T-helper 1 cell treated with Interleukin-12 subunit alpha and Interleukin-12 subunit beta and Interleukin-4 antibody, amounts not matched to agents 30 ng/mL and 1 ng/mL, for 36 hours (primary cell): ENCODE measurements around the gene PDILT. TPM values are rescaled to one million over a fixed set of nuclear protein-coding genes. Genes with fewer than 3 reads are reported as not detected.

Source experiments
- intact Hi-C: fragments of 100-400 bp; cut with micrococcal nuclease; formaldehyde crosslinking; loops from one replicate; pipeline ENCODE4 v1.15.1; 2024
- total RNA-seq: library from RNA; stranded (reverse); gene quantifications from 2 replicates; pipeline ENCODE4 v1.2.3, GENCODE V29; 2022

Gene PDILT
- total RNA-seq, 1 donor from 2014 or later: not detected

DNA sequence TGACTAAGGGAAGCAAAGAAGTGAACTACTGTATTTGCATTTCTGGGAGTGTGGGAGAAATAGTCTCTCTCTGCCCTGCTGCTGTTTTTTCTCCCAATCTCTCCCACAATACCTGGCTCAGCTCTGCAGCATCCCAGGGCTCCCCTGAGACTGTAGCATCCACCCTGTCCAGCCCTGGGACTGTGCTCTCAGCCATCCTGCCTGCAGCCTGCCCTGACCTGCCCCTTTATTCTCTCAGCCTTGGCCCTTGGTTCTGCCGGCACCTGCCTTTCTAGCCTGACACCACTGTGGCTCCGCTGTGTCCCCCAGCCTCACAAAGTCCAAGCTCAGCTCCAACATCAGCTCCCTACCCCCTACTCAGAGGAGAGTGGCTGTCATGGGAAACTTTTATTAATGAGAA is 1.9 kb downstream of the PDILT start:
- intact Hi-C loops: no loop called here

DNA sequence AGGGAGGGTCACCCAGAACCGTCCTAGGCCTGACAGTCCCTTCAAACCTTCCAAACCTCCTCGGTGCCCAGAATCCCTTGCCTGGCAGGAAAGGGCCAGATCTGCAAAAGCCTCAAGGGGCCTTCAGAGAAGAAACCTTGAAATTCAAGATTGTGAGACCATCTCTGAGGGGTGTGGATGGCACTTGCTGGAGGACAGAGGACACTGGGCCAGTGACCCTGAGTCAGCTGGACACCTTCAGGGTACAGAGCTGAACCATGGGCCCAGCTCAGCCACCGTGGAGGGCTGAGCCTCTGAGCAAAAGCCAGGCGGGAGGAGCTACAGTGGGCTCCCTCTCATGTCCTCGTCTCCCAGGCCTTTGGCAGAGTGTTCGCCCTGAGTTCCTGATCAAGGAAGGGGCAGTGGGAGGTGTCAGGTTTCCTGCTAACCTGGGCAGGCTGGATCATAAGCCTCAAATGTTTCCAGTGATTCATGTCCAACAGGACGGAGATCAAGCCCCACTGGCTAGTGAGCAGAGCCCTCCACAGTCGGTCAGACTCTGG is 3.0 kb downstream of the PDILT start:
- intact Hi-C loops: no loop called here

DNA sequence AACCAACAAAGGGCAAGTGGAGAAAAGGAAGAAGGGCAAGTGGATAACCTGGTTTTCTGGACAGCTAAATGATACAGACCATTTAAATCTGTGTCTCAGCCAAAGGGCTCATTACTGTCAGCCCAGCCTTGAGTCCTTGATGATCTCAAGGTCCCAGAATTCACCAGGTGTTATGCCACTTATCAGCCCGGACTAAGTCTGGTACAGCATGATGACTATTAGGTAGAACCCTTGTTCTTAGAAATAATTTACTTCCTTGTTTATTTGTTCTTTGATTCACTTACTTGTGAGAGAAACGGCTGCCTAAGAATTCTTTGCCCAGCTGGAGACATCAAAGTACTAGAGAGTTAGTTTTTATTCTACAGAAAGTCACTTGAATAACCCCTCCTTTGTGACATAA is 3.5 kb downstream of the PDILT start:
- intact Hi-C loops: no loop called here

DNA sequence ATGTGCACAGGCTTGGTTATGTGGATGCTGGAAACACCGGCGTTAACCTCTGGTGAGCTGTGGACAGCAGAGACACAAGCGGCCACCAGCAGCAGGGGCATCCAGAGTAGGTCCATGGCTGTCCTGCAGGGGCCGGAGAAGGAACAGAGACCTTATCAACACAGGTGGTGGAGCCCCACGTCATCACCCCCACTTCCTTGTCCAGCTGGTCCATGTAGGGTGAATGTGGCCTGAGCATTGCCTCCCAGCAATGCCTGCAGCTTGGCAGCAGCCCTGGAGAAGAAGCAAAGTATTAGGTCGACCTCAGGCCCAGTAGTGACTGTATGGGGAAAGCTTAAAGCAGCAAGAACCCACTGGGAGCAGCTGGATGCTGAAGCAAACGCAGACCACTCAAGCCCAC is 5.4 kb downstream of the PDILT start:
- intact Hi-C loops: no loop called here

DNA sequence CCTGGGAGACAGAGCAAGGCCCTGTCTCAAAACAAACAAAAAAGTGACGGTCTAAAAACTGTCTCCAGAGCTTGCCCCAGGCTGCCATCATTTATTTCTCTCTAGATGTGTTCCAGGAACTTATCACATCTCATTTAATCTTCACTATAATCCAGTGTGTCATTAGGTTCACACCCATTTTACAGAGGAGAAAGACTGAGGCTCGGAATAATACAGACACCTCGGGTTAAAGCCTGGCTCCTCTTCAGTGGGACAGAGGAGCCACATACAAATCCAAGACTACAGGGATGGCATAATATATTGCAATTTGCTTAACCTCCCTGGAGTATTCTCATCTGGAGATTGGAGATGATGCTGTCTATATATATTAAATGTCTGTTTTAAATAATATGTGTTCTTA is 5.9 kb downstream of the PDILT start:
- intact Hi-C loops: no loop called here

DNA sequence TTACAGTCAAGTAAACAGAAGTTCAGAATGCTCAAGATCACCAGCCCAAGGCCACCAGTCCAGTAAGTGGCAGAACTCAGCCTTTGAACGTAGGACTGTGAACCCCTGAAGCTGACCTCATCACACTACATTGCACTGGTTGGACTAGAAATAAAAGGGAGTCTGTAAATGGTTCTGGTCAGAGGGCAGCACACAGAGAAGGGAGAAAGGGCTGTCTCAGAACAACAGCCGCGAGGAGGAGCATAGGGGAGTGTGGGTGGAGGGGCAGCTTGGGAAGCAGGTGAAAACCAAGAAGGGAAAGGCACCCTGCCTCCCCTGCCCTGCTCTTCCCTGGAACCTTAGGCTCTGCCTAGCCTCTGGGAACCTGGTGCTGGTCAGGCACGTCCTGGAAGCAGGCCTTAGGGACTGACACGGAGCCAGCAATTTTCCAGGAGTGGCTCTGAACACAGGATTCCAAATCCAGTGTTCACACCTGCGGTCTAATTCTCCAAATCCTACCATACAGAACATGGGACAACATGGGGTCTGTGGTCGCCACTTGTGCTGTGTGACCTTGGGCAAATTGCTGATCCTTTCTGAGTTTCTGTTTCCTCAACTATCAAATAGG is 7.0 kb downstream of the PDILT start:
- intact Hi-C loops: no loop called here

DNA sequence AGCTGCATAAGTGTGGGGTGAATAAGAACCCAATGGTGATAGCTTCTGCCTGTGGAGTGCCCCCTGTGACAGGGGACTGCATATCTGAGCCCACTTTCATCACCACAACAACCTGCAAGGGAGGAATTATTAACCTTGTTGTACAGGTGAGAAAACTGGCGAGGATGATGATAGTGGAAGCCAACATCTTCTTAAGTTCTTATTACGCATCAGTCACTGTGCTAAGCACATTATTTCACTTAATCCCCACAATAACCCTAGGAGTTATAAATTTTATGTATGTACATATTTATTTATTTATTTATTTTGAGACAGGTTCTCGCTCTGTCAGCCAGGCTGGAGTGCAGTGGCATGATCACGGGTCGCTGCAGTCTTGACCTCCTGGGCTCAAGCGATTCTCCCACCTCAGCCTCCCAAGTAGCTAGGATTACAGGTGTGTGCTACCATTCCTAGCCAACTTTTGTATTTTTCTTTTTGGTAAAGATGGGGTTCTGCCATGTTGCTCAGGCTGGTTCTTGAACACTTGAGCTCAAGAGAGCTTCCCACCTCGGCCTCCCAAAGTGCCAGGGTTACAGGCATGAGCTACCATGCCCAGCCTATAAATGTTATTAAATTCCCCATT is 7.6 kb downstream of the PDILT start:
- intact Hi-C loops: no loop called here

DNA sequence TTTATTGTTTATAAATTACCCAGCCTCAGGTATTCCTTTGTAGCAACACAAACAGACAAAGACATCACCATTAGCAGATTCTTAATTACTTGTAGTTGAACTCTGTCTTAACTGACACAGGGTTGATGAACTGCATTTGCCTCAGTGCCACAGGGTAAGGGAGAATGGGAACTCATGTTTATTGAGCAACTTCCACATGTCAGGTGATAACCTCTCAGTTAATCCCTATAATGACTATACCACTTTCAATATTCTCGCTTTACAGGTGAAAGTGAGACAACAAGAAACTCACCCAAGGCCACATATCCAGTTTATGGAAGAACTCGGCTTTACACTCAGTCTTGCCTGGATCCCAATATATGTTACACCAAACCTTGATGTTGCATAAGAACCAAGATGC is 8.6 kb downstream of the PDILT start:
- intact Hi-C loops: no loop called here

DNA sequence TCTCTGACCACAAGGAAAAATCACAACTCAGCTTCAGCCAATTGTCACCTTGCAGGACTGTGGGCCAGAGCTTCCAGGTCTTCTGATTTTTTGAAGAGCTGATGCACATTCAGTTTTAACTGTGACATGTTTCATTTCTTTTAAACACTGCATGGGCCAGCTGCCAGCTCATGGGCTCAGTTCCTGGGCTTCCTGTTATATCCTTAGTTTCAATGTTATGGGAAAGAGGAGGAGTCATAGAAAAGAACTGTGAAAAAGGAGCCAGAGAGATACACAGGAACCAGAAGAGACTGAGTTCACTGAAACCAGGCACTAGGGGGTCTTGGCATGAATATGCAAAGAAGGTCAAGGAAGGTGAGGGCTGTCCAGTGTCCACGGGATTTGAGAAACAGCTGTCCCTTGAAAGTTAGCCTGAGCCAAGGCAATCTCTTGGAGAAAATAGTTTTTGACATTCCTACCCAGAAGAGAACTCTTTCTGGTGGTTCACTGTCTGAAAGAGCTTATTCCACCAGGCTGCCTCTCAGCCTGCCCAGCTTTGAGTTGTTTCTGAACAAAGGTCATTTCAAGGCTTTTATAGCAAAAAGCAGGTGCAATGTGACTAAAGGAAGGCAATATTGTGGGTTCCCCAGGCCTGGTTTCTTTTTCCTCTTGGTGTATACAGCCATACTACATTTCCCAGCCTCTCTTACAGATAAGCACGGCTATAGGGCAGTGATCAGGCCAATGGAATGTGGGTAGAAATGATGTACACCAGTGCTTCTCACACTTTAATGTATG is 10.5 kb downstream of the PDILT start:
- intact Hi-C loops: no loop called here

DNA sequence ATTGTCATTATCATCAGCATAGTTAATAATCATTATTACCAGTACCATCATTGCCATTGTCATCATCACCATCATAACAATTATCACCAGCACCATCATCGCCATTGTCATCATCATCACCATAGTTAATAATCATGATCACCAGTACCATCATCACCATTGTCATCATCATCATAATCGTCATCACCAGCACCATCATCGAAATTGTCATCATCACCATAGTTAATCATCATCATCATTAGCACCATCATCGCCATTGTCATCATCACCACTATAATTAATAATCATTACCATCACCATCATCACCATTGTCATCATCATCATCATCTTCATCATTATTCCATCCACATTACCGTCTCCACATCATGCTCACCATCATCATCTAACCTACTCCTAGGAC is 13.5 kb downstream of the PDILT start:
- intact Hi-C loops: no loop called here

DNA sequence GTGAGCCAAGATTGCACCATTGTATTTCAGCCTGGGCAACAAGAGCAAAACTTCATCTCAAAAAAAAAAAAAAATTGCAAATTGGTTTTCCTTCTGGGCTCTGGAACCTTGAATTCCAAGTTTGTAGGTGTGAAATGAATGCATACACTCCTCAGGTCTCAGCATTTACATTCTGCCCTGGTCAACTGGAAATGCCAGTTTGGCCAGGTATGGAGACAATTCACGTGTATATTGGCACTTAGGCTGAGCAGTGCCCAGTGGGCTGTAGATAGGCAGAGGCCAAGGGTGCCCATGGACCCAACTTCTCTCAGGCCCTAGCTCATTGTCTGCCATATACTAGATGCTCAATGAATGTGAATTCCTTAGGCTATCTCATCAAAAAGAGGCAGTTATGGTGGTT is 15.7 kb downstream of the PDILT start:
- intact Hi-C loops: loop anchor here (10.0 kb wide), 1 partner anchor 784 kb away; no protein-coding TSS in a partner anchor

DNA sequence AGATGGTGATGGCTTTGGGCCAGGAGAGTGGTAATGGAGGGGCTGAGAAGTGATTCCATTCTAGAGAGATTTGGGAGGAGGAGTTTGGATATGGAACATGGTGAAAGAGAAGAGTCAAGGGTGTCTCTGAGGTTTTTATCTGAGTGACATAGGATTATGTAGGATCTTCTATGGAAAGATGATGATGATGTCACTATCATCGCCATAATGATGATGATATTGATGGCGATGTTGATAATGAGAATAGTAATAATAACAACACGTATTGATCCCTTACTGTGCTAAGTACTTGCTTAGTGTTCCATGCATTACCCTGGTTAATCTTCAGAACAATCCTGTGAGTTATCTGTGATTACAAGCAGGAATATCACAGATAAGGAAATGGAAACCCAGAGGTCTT is 16.6 kb downstream of the PDILT start:
- intact Hi-C loops: loop anchor here (10.0 kb wide), 1 partner anchor 783 kb away; no protein-coding TSS in a partner anchor

DNA sequence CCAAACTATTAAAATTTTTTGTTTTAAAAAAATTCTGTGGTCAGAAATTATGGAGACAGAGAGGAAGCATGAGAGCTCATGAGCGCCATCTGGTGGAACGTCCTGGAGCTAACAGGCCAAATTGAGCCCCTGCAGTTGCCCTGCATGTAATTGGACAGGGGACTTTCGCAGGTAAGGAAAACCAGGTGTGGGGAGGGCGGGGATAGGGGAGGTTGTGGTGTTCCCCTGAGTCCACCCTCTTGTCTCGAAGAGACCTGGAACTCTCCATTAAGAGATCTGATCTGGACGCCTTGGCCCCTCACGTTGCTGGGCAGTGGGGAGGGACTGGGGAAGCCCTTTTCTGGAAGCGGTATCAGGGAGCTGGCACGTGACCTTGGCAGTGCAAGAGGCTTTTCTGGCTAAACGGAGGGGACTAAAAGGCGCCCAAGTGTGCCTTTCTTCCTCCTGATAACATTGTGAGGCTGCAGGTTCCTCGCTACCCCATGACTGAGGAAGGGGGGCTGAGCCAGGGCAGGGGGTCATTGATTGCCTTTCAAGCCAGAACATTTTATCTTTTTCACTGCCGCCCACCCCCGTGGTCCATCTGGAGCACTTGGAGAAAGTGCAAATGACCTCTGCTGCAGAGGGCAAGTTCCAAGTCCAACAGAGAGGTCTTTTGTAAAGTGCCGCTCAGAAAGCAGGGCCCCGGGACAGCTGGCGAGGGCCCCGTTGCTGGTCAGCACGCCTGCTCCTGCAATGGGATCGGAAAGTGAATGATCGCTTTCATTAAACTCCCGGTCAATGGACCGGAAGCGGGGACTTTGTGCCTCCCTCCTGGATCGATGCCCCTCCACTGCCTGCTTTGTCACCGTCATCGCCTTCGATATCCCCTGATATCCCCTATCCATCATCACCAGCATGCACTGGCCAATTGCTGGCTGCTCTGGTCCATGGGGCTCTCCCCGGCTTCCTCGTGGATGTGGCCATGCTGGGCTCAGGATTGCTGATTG is 18.4 kb downstream of the PDILT start:
- intact Hi-C loops: loop anchor here (1.0 to 10.0 kb wide), 2 partner anchors 479 to 781 kb away; no protein-coding TSS in a partner anchor

DNA sequence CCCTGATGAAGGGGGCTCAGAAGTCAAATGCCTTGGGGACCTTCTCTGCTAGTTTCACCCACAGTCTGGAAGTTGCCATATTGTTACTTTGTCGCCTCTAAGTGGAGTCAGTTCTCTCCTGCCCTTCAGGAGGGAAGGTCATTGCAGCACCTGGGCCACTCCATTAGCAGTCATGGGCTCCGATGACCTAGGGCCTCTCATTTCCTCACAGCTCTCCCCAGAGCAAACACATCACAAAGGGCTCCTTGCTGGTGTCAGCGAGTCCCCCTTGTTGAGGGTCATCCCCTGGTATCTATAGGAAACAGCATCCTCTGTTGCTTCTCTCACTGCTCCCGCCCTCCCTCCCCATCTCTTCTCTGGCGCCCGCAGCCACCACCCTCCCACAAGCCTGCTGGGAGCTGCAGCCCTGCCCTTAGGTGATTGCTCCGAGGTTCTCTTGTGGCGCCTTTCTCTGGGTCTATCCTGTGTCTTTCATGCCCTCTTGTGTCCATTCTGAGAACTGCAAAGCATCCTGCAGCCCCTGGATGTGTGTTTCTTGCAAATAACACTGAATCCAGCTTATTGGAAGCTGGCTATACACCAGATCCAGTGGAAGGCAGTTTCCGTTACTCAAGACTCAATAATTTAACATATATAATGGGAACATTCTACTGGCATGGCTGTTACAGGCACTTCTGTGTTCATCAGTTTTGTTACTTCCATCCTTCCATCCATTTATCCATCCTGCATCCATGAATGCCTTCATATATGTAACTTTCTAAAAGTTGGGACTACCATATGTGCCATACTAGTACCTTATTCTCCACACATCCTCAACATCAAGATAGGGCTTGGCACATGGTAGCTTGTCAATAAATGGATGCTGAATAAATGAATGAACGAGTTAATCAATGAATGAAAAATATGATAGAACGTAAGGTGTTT is 21.2 kb downstream of the PDILT start:
- intact Hi-C loops: loop anchor here (1.0 to 10.0 kb wide), 2 partner anchors 484 to 779 kb away; no protein-coding TSS in a partner anchor

DNA sequence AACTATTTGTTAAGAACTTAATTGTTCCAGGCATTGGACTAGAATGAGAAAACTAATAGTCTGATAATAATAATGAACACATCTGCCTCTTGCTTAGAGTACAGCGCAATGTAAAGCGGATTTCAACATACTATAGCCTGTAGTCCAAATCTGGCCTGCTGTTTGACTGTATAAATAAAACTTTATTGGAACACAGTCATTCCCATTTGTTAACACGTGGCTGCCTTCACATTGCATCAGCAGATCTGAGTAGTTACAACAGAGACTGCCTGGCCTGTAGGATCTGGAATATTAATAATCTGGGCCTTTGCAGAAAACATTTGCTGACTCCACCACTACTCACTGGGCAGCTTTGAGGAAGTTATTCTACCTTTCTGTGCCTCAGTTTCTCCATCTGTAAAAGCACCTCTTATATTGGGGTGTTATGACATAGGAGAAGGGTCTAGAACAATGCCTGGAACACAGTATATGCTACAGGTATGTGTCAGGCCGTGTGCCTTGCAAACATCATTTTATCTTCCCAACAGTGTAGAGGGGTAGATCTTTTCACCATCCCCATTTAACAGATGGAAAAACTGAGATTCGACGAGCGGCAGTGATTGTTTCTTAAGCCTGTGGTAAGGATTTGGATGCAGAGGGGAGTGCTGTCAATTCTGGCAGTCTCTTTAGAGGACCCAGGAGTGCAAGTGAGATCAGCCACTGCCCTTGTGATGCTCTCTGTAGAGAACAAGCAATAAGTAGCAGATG is 22.2 kb downstream of the PDILT start:
- intact Hi-C loops: loop anchor here (10.0 kb wide), 1 partner anchor 778 kb away; no protein-coding TSS in a partner anchor

DNA sequence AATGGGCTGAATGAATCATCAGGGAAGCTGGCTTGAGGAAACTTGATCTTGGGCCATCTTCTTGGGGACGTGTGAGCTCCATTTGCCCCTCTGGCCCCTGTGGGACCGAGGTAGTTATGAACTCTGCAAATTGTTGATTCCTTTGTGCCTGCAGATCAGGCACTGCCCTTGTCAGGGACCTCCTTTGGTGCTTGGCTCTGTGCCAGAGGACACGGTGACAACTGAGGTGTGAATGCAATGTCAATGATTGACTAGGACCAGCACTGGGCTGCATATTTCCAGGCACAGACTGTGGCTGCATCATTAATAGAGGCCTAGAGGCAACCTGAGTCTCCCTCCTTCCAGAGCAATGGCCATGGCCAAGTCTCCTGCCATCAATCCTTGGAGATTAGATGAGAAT is 23.8 kb downstream of the PDILT start:
- intact Hi-C loops: loop anchor here (10.0 kb wide), 1 partner anchor 776 kb away; no protein-coding TSS in a partner anchor

DNA sequence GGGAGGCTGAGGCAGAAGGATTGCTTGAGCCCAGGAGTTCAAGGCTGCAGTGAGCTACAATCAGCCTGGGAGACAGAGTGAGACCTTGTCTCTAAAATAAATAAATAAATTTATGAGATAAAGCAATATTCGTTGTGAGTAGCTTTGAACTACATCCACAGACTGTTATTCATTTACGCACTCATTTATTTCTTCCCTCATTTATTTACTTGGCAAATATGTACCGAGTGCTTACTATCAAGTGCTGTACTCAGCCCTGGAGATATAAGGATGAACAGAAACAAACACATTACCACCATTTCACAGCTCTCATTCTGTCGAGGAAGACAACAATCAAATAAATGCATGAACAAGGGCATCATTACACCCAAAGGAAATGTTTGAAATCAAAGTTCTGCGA is 27.4 kb downstream of the PDILT start:
- intact Hi-C loops: no loop called here

DNA sequence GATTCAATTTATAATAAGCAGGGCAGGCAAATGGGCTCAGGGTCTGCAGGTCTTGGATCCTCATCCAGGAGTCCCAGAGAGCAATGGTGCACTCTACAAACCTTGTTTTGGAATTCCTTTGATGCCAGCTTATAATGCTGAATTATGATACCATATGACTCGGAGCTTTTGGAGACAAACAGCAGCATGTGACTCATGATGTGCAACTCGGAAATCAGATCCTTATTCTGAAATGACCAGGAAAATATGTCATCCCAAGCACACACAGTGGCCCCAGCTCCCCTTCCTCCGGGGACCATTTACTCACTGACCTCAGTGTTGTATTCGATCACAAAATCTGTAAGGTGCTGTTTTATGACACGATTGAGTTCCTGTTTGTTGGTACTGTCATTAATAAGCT is 31.8 kb downstream of the PDILT start:
- intact Hi-C loops: no loop called here

DNA sequence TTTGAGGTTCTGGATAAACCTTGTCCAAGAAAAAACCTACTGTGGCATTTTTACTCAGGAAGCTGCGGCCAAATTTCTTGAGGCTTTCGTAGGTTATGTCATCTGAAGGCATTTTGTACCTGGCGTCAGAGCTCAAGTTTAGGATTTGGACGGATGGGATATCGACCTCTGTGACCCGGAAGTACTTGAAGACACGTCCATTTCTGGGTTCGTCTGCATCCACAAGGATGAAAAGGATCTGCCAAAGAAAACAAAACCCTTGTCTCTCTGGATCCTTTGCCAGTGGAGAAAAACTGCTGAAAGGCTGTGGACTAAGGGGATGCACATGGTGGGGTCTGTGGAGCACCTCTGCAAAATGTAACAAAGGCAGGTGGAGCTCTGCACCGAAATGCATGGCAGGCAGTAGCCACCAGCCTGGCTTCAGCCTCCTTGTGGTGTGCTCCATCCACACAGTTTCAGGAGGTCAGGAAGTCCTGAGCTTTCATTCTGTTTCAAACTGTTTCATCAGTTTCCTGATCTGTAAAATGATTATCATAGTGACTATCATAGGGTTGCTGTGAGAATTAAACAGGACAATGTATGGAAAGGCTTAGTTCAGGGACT is 35.0 kb downstream of the PDILT start:
- intact Hi-C loops: no loop called here
